GM12801 (cell line): ENCODE results near the gene PDE1A.

Source experiments
- TF ChIP-seq, protein P1 (sequence below): IDR thresholded peaks from one replicate; pipeline ENCODE4 v1.5.1; 2011; ENCODE audit warnings: control low read depth; ENCODE audit not compliant: insufficient read length; ENCODE audit errors: extremely low read depth

PDE1A gene

DNA sequence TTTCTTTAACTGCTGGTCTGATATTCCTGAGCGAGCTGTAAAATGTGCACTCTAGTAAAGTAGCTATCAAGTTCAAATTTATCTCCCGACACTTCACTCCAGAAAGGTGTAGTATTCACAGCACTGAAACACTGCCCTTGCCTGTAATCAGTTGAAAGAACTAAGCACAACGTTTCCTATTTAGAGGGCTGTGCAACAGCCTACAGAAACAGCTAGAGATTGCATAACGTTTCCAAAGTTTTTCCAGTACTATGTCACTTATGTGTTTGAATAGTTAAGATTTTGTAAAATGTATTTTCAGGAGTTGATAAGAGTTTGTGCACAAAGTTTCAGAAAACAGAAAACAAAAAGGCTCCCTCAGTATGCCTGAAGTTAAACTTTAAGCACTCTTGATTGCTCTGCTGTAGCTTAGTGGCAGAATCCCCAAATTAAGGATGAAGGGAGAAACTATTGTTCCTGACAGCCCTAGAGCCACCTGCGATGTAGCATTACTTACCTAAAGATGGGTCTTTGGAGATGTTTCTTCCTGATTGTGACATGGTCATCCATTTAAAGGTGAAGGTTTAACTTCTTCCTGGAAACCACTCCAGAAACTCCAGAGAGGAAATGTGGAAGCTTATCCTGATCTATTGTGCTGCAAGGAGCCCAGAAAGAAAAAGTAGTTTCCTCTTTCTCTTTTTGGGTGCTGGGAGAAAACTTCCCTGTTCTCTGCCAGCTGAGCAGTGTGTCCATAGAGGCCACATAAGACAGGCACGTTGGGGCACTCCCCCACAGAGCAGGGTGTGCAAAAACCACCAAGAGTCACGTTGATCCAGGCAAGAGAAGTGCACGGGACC, 536 bp downstream of the PDE1A start:
- TF ChIP-seq, protein P1, sequence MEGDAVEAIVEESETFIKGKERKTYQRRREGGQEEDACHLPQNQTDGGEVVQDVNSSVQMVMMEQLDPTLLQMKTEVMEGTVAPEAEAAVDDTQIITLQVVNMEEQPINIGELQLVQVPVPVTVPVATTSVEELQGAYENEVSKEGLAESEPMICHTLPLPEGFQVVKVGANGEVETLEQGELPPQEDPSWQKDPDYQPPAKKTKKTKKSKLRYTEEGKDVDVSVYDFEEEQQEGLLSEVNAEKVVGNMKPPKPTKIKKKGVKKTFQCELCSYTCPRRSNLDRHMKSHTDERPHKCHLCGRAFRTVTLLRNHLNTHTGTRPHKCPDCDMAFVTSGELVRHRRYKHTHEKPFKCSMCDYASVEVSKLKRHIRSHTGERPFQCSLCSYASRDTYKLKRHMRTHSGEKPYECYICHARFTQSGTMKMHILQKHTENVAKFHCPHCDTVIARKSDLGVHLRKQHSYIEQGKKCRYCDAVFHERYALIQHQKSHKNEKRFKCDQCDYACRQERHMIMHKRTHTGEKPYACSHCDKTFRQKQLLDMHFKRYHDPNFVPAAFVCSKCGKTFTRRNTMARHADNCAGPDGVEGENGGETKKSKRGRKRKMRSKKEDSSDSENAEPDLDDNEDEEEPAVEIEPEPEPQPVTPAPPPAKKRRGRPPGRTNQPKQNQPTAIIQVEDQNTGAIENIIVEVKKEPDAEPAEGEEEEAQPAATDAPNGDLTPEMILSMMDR = no peak

DNA sequence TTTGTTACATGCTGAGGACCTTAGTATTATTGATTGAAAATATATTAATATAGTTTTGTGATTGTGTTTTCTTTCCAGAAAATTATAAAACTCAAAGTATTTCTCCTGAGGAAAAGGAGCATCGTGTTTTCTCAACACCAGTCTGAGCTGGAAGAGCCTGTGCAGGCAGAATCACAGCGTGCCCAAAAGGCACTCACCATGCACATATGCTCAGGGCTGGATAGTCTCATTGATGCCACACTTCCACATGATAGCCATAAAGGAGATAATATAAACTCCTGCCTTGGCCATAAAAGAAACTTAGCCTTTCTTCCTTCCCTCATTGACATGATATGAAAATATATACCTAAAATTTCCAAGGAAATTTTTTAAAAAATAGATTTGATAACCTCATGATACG, 4.0 kb downstream of the PDE1A start:
- TF ChIP-seq, protein P1 = no peak

GRCh38 chr2:182420669-182421068, 6.2 kb downstream of the PDE1A start:
- TF ChIP-seq, protein P1 = no peak

DNA sequence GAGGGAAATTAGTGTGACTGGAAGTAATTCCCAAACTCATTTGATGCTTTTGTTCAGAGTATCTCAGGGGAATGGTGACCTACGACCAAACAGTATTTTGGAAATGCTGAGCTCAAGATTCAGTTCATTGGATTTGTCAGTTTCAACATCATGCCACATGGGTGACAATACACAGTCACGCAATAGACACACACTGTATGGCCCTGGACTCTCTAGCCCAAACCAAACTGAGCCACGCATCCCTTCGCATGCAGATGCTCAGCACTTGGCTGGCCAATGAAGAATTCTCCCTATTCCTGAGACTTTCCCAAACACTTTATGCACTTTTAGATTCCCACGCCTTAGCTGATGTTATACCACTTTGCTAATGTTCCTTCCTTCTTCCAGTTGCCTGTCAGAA, 10.0 kb downstream of the PDE1A start:
- TF ChIP-seq, protein P1 = no peak

GRCh38 chr2:182416191-182416590, 10.6 kb downstream of the PDE1A start:
- TF ChIP-seq, protein P1 = no peak

- TF ChIP-seq, protein P1 = no peak
Measured at GRCh38 chr2:182415771-182416170, 11.1 kb downstream of the PDE1A start.

DNA sequence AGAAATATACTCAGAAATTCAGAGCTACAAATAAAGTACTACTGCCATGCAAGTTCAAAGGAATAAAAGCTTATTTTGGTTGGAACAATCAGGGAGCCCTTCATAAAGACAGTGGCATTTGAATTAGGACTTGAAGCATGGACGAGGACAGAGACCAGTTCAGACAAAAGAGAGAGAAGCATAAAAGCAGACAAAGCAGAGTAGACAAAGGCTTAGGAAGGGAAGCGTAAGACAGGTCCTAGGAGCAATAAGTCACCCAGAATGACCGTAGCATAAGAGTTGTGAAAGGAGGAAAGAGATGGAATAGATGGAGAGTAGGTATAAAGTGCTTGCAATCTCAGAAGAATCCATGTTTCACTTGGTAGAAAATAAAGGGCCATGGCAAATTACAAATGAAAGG, 14.0 kb downstream of the PDE1A start:
- TF ChIP-seq, protein P1 = no peak
